GM18498 (cell line): Measurements from ENCODE around the gene RALGAPA2.

Experiments used
- ATAC-seq: cut with Tn5 transposase; IDR thresholded peaks from one replicate; pipeline ENCODE4 v1.9.1; 2021; ENCODE audit warnings: mild to moderate bottlenecking, moderate library complexity; ENCODE audit not compliant: unreplicated experiment

Gene RALGAPA2

GRCh38 chr20:20712474-20713243 is at the start of gene RALGAPA2:
TSS of gene RALGAPA2 (minus strand) at chr20:20712644. CDS start at chr20:20712480, 164 bp downstream.
- ATAC-seq = peak; percentile 94

DNA sequence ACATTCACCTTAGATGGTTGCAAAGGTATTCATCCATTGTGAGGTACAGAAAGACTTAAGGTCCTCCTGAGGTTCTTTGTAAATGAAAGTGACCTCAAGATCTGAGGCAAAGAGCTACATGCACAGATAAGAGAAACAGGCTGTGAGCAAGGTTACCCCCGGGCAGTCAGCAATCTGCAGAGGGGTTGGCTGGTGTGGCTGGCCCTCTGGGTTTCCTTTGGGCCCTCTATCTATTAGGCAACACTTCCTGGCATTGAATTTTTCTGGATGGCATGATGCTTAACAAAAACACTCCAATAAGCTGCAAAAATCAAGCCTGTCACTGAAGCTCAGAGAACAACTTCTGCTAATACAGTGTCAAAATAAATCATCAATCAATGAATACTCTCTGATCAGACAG is 48.9 kb upstream of the RALGAPA2 start:
- ATAC-seq = no peak

- no peak for ATAC-seq
Observed at GRCh38 chr20:20759132-20759531, 46.7 kb upstream of the RALGAPA2 start.

DNA sequence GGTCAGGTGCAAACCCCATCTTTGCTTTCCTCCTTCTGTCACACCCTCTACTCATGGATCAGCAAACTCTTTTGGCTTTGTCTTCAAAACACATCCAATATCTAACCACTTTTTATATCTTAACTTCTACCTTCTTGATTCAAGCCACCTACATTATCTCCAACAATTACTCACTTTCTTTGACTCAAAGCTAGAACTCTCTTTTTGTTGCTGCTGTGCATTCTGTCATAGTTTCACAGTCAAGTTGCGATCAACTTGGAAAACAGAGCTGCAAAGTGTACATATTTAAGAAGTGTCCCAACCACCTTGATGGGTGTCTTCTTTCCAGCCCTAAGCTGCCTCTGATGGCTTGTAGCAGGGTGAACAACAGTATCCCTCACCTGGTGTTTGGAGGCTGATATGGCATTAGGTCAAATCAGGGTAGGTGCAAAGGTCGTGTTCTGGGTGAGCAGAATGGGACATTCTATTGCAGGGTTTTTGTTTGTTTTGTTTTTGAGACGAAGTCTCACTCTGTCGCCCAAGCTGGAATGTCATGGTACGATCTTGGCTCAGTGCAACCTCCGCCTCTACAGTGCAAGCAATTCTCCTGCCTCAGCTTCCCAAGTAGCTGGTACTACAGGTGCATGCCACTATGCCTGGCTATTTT is 43.4 kb upstream of the RALGAPA2 start:
- no peak for ATAC-seq

- no peak for ATAC-seq
Observed at GRCh38 chr20:20755231-20755630, 42.8 kb upstream of the RALGAPA2 start.

- ATAC-seq = no peak
Observed at GRCh38 chr20:20754714-20755113, 42.3 kb upstream of the RALGAPA2 start.

DNA sequence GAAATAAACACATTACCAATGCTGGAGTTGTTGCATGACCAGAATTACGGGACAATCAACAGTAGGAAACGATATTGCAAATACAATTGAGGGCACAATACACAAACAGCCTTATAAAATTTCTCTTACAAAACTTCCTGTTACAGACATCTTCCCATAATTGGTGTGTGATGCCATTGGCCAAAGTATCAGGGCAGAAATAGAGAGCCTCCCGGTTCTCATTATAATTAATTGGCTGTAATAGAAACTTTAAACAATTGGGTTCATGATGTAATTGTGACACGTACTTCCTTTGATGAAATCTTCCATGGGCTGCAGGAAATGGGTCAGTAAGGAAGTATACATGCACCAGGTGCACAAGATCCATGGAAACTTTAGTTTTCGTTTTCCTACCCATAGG is 40.3 kb upstream of the RALGAPA2 start:
- ATAC-seq = no peak

GRCh38 chr20:20747298-20747697 is 34.9 kb upstream of the RALGAPA2 start:
- ATAC-seq = no peak

DNA sequence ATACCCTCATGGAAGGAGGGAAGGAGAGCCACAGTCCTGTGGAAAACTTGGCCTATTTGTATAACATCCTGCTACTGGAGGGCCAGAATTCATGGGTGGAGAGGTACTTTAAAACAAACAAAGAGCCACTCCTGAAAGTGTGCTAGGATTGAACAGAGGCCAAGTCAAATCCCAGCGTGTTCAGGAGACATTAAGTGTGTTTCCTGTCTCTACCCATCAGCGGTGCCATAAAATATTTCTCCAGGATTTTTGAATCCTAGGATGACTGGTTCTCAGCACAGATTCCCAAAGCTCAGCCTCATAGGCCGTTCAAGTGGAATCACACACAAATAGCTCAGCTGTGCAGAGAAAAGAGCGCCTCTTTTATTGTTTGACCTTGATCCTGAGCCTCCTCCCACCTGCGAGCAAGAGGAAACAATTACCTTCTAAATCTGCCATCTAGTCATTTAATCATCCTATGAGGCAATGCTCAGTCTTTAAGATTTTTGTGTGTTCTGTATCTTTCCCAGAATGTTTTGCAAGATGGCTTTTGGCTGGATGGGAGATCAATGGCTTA is 31.8 kb upstream of the RALGAPA2 start:
- ATAC-seq = no peak

DNA sequence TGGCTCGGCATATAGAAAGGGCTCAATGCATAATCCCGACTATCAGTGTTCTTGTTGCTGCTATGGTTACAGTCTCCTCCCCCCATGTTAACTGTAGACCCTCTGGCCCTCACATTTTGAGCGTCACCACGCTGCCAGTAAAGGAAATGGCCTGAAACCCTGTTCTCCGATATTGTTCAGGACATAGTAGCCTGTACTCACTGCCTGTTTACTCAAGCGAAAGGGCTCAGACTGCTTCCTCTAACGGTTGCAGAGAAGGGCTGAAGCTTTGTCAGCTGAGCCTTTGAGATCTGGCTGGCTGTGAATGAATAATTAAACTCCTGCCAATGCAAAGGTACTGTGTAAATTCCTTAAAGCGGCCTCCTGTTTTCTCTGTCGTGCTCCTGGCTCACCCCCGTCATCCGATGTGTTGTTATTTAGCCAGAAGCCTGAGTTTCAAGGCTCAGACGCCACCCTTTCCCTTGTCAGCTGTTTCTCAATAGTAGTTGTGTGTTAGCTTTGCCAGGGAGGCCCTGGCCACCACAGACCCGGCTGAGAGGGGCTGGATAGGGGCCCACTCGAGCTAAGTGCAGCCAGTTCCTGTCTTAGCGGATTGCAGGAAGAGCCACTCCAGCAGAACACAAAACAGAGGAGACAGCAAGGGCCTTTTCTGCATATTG is 31.2 kb upstream of the RALGAPA2 start:
- ATAC-seq = no peak

DNA sequence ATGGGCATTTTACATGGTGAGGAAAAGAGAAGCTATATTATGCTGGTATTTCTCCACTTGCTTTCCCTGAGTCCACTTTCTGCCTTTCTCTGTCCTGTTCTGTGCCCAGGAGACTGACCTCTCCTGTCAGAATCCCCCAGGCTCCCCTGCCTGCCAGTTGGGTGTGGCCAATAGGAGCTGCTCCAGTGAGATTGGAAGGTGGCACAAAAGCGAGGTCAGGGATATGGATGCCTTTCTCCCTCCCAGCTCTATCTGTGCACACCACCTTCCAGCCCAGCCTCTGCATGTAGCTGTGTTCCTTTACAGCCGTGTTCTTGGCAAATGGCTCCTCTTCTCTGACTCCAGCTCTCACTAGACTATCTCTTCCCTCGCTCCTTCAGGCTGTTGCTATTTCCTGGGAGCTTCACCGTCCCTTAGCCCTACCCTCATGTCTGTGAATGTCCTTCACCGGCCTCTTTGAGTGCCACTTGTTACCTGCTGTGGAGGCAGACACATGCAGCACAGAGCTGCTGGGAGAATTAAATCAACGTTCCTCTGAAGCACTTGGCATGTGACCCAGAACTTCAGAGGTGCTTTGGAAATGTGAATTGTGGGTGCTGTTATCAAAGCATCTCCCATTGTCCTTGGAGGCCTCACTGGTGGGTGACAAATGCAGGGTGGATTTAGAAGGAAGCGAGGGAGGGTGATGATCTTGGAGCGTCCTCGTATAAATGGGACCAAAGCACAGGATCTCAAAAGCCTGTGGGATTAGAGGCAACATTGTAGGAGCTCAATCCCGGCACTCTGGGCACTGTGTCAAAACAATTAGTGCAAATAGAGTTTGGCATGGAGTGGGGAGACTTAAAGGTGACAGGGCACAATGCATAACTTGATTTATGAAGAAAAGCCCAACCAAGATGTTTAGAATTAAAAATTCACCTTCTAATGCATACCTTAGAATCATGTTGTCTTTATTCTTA is 28.9 kb upstream of the RALGAPA2 start:
- no peak for ATAC-seq

GRCh38 chr20:20740541-20740940 is 28.1 kb upstream of the RALGAPA2 start:
- ATAC-seq = no peak

GRCh38 chr20:20737158-20737557 is 24.7 kb upstream of the RALGAPA2 start:
- no peak for ATAC-seq

DNA sequence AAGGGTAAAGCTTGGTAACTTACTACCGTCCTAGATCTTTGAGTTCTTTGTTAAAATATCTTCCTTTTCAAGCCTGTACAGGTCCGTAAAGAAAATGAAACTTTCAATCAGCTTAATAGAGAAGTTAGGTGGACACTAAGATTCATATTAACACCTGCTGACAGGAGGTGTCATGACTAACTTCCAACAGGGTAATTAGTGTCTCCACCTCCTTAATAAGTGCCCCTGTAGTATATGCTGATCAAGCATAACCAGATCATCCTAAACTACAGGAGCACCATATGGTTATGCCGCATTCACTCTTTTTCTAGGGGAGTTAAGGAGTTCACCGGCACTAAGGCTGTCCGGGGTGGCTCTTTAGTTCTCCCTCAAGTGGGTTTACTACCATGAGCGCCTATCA is 23.9 kb upstream of the RALGAPA2 start:
- no peak for ATAC-seq

DNA sequence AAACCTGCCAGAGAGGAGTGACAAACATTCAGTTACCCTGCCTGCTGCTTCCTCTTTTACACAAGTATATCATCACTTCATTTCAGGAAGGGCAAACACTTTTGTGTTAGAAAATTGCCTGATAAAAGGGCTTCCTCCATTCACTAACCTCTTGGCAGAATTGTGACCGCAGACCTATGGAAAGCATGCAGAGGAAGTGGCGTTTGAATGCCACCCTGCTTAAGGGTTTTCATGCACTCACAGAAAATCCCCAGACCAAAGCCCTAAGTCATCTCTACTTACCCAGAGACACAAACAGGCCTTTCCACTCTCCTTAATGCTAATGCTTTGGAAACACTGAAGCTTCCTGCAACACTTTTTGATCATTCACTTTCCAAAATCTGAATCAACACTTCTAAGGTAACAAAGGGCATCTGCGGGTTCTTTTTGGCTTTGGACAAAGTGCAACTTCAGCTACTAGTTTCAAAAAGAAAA is 22.1 kb upstream of the RALGAPA2 start:
- peak; percentile 45 for ATAC-seq

DNA sequence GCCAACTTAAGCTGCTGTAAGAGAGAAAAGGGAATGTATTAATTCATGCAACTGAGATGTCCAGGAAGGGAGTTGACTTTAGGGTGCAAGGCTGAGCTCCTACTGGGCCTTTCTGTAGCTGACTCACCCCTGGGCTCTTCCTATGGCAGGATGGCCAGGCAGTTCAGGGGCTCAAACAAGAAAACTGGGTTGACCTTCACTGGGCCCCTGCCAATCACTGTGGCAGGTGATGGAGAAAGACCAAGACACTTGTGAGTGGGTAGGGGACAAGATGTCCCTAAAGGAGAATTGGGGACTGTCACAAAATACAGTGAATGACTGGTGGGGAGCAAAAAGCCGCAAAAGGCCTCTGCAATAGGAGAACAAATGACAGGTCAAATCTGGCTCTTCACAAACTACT is 21.5 kb upstream of the RALGAPA2 start:
- ATAC-seq = no peak

GRCh38 chr20:20732641-20733040 is 20.2 kb upstream of the RALGAPA2 start:
- ATAC-seq = peak; percentile 38

DNA sequence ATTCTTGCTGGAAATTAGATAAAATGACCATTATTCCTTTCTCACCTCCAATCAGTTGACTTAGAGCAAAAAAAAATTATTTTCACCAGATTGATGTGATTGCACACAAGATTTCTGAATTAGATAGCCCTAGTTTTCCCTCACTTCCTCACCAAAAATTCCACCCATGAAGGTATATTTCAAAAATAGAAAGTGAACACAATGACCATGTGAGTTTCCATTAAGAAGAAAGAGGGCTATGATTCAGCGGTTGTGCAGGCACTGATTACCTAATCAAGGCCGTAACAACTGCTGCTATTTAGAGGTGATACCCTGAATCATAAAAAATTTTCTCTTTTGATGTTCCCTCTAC is 19.5 kb upstream of the RALGAPA2 start:
- ATAC-seq = no peak

- no peak for ATAC-seq
Observed at GRCh38 chr20:20731000-20731944, 18.8 kb upstream of the RALGAPA2 start.
